ENCODE data around the gene KLLN.

DNA sequence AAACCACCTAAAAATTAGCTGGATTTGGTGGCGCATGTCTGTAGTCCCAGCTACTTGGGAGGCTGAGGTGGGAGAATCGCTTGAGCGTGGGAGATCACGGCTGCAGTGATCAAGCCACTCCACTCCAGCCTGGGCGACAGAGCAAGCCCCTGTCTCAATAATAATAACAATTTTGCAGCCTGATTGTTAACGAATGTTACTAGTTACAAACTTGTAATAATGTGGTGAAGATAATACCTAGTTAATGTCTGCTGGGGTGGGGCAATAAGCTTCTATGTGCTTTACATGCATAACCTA lies 44.1 kb downstream of the KLLN start:
- TF ChIP-seq, protein P1, sequence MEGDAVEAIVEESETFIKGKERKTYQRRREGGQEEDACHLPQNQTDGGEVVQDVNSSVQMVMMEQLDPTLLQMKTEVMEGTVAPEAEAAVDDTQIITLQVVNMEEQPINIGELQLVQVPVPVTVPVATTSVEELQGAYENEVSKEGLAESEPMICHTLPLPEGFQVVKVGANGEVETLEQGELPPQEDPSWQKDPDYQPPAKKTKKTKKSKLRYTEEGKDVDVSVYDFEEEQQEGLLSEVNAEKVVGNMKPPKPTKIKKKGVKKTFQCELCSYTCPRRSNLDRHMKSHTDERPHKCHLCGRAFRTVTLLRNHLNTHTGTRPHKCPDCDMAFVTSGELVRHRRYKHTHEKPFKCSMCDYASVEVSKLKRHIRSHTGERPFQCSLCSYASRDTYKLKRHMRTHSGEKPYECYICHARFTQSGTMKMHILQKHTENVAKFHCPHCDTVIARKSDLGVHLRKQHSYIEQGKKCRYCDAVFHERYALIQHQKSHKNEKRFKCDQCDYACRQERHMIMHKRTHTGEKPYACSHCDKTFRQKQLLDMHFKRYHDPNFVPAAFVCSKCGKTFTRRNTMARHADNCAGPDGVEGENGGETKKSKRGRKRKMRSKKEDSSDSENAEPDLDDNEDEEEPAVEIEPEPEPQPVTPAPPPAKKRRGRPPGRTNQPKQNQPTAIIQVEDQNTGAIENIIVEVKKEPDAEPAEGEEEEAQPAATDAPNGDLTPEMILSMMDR (IDR thresholded peaks at IDR 0.05), result no peak
- TF ChIP-seq POLR2AphosphoS5 (IDR thresholded peaks at IDR 0.05), result no peak

Data from suprapubic skin (tissue), 3 donors.